DMS53 treated with DMSO at 0.1 percent for 48 hours (cell line): Measurements from ENCODE around the gene PSAP.
"Not testable (repeated sequence)": the region's sequence is repeated elsewhere in the genome, so short reads cannot be mapped to it uniquely, and the experiment has no call there.

Experiments
- DNase-seq: peaks from one replicate; lab custom pipeline; 2025; ENCODE audit not compliant: unreplicated experiment; lab: John Stamatoyannopoulos, UW

Gene PSAP

DNA sequence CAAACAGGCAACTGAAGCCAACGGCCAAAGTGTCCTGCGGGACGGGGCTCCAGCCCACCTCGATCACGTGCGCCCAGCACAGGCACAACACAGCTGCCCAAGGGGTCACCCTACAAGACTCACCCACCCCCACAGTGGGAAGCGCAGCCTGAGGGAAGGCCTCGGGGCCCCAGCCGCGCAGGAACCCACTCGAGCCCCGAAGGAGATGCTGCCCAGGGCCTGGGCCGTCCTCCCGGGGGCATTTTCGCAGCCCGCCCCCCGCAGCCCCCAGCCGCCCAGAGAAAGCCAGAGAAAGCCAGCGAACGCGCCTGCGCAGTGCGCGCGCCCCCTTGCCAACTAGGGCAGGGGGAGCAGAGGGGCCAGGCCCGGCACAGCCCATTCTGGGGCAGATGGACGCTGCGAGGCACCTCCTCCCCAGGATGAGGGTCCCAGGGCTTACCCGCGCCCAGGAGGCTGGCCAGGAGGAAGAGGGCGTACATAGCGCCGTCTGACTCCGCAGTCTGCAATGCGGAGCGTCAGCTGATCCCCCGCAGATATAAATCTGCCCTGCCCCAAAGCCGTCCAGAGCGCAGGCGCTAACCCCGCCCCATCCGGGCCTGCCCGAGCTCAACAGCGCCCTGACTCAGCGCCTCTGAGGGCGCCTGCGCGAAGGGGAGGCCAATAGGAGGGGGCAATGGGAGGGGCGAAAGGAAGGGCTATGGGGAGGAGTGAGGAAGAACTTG lies at the start of gene PSAP:
PSAP (minus strand) TSS at position 509 of the 722 bp plus-strand sequence; CDS start at position 479, 30 bp downstream.
- DNase-seq = peak; percentile 95

DNA sequence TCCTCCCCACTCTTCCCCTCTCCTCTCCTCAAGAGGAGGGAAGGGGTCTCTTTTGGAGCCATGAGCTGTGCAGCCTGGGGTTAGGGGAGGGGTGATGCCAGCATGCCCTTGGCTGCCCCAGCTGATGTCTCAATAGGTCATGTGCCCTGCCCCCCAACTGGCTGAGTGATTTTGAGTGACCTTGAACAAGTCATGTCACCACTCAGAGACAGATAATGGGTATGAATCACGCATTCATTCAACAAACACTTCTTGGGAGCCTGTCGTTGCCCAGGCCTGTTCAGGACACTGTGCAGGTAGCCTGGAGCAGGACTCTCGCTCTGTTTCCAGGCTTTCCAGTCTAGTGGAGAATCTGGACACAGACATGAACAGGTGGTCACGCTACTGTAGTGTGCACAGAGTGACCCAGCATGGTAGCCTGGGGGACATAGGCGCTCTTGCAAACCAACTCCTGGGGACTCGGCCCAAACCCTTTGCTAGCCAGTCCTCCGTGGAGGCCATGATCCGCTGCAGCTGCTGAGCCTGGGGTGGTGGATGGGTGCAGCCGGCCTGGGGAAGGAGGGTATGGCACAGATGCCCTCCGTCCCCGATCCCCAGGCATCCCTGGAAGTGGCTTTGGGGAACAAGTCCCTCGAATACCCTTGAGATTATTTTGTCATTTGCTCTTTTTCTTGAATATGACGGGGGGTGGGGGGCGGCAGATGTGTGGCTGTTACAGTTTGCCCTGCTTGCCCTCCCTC lies 49.6 kb upstream of the PSAP start:
- no peak for DNase-seq

DNA sequence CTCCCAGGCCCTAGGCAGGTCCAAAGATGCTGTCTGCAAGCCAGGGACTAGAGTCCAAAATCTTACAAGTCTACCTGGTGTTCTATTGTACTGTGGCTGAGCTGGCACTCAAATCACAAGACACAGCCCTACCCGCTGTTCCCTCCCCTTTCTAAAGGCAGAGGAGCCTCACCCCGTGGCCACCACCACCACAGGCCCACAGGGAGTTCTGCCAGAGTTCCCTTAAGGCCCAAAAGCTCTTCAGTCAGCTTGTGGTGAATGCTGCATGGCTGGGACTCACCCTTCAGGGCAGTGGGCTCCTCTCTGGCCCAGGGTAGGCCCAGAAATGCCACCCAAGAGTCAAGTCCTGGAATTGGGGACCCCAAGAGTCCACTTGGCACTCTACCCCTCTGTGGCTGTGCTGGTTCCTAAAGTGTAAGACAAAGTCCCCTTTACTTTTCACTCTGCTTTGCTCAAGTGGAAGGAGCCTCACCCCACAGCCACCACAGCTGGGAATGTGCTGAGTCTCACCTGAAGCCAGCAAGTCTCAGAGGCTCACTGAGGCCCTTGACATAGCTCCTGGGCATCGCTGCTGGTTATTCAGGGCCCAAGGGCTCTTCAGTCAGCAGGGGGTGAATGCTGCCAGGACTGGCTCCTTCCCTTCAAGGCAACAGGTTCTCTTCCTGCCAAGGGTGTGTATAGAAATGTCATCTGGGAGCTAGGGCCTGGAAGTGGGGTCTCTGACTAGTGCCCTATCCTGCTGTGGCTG lies 48.8 kb upstream of the PSAP start:
- DNase-seq = no peak

DNA sequence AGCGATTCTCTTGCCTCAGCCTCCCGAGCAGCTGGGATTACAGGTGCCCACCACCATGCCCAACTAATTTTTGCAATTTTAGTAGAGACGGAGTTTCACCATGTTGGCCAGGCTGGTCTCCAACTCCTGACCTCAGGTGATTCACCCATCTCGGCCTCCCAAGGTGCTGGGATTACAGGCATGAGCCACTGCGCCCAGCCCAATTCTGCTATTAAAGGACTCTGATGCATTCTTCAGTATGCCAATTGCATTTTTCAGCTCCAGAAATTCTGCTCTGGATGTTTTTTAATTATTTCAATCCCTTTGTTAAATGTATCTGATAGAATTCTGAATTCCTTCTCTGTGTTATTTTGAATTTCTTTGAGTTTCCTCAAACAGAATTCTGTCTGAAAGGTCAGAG lies 47.3 kb upstream of the PSAP start:
- not testable (repeated sequence) for DNase-seq

DNA sequence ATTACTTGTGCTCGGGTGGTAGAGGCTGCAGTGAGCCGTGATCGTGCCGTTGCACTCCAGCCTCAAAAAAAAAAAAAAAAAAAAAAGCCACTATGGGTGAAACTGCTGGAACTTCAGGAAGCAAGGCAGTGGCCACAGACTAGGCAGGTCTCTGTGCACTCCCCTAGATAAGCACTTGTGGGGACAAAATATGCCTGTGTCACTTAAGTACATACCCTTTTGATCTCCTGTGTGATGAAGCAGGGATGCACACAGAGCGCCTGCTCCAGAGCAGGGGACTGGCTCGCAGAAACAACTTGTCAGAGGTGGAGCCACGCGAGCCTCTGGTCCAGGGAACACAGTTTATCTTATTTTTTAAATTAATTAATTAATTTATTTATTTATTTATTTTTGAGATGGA lies 42.9 kb upstream of the PSAP start:
- DNase-seq = no peak

DNA sequence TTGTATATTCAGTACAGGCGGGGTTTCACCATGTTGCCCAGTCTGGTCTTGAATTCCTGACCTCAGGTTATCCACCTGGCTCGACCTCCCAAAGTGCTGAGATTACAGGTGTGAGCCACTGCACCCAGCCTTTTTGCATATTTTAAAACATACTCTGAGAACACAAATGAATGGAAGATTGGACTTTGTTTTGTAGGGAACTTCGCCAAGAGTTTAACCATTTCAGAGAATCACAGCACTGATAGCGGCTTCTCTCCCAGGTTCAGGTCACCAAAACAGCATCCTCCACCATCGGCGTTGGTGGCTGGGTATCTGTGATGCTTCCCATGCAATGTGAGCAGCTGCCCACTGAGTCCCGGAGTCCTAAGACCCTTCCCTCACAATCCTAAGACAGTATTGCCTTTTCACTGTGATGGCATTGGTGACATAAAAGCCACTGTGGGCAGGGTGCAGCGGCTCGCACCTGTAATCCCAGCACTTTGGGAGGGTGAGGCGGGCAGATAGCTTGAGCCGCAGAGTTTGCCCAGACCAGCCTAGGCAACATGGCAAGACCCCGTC lies 42.3 kb upstream of the PSAP start:
- DNase-seq = no peak

DNA sequence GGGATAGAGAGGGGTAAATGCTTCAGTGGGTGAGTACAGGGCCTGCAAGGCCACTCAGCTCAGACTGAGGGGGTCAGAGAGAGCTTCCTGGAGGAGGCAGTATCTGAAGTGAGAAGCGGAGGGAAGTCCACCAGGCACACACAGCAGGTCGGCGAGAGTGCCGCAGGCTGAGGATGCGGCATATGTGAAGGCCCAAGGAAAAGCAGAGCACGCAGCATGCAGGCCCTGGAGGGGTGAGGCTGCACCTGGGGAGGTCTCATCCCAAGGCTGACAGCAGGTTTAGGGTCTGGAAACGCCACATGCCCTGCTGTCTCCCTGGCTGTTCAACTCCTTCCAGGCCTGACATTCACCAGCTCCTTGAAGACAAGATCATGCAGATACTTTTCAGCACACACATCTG lies 40.4 kb upstream of the PSAP start:
- DNase-seq = no peak

DNA sequence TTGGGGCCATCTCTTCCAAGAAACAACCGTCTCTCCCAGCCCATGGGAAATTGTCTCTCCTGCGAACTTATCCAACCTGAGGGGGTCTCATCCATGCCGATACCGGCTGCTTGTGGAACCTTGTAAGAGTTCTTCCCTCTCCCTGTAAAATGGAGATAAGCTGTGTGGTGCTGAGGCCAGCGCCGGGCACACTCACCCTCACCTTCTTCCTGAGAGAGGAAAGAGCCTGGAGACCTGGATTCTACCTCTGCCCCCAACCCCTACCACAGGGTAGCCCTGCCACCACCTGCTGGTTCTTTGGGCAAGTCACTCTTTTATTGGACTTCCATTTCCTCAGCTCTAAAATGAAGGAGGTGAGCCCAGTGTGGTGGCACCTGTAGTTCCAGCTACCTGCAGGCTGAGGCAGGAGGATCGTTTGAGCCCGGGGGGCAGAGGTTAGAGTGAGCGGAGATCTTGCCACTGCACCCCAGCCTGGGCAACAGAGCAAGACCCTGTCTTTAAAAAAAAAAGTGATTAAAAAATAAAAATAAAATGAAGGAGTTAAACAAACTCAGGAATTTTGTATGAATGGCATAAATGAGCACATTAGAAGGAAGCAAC lies 38.4 kb upstream of the PSAP start:
- peak; percentile 51 for DNase-seq

DNA sequence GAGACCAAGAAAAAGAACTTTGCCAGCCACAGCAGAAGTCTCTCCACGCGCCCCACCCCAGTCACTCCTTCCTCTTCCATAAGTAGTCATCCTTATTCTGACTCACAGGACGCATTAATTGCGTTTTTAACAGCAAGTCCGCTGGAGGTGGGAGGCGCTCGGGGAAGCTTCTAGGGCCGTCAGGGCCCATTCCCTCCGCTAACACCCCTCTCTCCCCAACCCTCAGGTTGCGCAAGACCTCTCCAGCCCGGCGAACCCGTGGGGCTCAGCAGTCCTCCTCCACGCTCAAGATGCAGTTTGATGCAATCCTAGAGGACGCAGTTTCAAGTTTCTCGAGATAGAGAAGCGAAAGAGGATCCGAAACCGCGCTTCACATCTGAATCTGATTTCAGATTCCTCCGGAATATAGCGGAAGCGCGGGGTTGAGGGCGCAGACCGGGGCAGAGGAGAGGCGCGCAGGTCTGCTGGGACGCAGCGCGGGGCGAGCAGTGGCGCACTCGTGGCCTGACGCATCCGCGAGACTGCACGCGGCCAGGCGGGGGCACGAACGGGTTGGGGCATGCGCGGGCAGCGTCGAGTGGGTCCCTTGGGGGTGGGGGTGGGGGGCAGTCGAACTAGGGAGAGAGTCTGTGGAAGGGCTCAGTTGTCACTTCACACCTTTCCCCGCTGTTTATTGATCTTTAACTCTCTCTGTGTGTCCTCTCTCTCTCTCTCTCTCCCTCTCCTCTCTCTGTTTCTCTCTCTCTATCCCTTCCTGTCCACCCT lies 37.8 kb upstream of the PSAP start:
- DNase-seq = peak; percentile 36

DNA sequence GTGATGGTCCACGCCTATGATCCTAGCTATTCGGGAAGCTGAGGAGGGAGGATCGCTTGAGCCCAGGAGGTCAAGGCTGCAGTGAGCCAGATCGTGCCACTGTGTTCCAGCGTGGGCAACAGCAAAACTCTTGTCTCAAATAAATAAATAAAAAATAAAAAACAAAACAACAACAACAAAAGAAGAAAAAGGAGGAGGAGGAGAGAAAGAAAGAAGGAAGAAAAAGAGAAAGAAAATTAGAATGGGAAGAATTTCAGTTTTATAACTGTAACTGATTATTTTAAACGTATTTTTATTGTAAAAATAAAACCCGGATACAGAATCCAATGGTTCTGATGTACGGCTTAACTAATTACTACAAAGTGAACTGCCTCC lies 37.2 kb upstream of the PSAP start:
- no peak for DNase-seq

DNA sequence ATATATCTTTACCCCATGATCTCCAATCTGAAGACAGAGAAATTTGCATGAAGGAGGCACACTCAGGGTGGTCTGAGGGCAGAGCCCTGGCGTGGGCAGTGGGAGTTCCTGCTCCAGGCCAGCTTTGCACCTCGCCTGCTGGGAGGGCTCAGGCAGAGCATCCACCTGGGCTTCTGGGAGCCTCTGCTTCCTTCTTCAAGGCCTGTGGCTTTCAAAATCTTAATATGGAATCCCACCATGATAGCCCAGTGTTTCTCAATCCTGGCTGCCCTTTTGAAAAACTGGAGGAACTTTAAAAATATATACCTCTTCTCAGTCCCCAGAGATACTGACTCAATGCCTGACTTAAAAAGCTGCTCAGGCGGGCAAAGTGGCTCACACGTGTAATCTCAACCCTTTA lies 36.7 kb upstream of the PSAP start:
- no peak for DNase-seq

DNA sequence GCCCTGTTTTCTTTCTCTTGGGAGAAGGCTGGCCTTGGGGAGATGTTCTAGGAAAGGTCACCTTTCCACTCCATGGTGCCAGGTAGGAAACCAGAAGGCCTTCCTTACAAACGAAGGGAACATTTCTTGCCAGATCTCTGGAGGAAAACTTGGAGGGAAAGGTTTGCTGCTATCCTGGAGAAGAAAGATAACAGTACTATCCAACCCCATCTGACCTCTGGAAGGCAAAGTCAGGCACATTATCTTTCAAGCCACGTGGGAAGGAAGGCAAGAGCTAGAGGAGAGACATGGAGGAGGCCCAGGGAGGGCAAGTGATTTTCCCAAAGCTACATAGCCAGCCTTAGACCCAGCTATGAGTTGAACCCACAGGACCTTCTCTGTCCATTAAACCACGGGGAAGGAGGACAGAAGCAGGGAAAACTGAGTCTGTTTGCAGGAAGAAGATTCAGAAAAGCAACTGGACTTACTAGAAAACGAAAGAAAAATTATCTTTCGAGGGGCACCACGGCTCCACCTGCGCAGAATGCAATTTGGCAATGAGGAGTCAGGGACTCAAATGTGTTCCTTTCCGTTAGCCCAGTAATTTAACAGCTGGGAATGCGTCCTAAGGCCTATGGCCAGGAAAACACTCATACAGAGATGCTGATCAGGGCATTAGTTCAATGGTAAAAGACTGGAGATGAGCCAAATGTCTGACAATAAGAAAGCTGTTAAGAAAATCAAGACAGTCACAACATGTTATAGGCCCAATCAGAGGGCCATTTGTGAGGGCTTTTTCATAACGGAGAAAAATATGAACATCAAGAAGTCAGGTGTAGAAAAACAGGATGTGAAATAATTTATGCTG lies 32.0 kb upstream of the PSAP start:
- no peak for DNase-seq

DNA sequence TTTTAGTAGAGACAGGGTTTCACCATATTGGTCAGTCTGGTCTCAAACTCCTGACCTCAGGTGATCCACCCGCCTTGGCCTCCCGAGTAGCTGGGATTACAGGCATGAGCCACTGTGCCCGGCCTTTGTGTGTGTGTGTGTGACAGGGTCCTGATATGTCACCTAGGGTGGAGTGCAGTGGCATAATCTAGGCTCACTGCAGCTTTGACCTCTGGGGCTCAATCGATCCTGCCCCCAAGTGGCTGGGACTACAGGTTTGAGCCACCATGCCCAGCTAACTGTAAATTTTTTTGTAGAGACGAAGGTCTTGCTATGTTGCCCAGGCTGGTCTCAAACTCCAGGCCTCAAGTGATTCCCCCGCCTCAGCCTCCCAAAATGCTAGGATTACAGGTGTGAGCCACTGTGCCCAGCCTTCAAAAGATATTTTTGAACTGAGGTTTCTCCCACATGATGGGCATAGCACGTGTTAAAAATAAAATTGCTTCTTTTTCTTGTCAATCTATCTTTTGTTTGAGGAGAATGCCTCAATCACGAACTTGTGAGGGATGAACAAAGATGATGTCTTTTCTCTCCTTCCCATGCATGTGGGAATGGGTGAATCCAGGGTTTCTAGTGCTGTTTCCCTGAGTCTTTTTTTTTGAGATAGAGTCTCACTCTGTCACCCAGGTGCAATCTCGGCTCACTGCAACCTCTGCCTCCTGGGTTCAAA lies 30.8 kb upstream of the PSAP start:
- no peak for DNase-seq

DNA sequence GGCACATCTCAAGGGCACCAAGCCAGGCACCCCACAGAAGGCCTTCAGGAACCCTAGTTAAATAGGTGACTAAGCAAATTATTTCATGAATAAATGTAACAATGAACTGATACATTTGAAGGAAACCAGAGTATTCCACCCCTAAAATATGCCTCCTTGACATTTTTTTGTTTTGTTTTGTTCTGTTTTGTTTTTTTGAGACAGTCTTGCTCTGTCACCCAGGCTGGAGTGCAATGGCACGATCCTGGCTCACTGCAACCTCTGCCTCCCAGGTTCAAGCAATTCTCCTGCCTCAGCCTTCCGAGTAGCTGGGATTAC lies 30.2 kb upstream of the PSAP start:
- DNase-seq = not testable (repeated sequence)

DNA sequence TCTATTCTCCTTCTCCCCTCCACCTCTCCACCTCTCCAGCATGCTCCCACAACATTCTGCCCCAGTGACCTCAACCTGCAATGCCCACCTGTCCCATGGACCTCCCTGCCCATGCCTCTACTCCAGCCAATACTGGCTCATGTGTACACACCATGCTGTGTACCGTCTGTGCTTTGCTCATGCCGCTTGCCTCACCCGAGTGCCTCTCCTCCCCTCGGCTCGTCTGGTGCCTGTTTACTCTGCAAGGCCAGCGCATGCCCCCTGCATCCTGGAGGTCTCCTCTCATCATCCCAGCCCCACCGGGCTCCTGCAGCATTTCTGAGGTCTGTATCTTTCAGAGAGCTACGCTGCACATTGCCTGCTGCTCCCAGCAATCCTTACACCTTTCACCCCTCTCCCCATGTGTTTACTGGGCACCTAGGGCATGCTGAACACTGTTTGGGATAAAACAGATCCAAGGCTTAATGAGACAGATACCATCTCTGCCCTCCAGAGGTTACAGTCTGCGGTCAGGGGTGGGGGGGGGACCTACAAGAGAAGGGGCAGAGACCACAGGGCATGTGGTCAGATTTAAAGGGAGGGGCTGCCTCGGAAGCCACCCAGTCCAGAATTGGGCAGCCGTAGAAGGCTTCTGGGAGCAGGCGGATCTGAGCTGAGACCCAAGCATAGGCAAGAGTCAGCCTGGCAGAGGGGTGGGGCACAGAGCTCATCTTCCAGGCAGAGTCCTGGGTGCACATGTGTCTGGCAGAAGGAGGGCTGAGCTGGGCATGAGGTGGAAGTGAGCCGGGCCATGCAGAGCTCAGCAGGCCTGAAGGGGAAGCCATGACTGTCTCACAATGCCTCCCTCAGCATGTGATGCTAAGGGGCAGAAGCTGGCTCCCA lies 29.6 kb upstream of the PSAP start:
- no peak for DNase-seq

DNA sequence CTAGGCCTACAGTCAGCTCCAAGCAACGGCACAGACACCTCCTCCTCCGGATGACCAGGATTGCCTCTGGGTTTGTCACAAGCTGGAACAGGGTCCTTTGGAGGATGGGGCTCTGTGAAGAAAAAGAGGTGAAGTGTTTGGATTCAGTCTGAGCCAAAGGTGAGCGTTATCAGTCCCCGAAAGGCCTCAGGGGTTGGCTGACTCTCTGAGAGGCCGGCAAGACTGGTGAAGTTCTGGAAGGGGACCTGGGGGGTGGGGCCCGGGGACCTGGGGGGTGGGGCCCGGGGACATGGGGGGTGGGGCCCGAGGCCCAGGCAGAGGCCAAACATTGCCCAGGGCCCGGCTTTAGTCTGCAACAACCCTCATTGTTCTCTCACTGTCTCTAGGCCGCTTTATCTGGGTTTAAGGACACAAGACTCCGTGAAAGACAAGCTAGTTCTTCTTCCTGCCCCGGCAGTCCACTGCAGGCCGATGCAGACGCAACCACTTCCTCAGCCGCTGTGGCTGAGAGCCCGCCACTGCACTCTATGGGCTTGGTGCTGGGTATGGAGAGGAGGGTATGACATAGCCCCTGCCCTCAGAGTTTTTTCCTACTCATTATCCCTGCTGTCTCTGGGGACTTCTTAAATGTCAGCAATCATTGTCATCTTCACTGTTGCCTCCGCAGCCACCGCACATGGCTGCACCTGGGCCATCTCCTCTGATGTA lies 27.4 kb upstream of the PSAP start:
- no peak for DNase-seq

DNA sequence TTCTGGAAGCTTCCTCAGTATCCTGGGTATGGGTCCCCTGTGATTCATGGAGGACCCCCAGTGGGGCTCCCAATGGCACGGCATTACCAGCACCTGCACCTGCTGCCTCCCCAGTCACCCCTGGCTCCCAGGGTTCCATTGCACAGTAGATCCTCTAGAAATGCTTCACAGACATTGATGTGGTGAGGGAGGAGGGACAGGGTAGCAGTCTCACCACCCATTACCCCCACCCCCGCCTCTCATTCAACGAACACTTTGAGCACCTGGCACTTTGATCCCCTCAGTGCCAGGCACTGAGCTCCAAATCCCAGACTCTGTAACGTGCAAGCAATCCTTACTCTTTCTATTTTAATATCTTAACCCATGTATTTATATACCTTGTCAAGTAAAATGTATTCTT lies 26.8 kb upstream of the PSAP start:
- DNase-seq = no peak
